Ecto neural progenitor cell (in vitro differentiated cells): ENCODE measurements around the gene RHOB.

Source experiments
- DNase-seq: peaks from one replicate; pipeline ENCODE4 v3.0.0-alpha.2; 2018; ENCODE audit warnings: low spot score

Gene RHOB

DNA sequence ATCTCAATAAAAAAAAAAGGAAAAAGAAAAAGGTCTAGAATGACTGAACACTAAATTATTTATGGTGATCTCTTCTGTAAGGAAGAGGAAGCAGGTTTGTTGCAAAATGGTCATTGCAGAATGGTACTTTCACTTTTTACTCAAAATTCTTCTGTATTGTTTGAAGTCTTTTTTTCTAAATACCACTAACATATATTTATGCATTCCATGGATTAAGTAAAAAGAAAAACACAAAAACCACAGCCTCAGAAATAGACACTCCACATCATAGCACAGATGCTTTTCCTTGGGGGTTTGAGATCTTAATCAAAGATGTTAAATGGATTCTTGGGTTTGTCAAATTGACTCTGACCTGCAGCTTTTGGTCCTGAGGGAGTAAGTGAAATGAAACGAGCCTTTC lies 47.4 kb downstream of the RHOB start:
- DNase-seq = no peak

DNA sequence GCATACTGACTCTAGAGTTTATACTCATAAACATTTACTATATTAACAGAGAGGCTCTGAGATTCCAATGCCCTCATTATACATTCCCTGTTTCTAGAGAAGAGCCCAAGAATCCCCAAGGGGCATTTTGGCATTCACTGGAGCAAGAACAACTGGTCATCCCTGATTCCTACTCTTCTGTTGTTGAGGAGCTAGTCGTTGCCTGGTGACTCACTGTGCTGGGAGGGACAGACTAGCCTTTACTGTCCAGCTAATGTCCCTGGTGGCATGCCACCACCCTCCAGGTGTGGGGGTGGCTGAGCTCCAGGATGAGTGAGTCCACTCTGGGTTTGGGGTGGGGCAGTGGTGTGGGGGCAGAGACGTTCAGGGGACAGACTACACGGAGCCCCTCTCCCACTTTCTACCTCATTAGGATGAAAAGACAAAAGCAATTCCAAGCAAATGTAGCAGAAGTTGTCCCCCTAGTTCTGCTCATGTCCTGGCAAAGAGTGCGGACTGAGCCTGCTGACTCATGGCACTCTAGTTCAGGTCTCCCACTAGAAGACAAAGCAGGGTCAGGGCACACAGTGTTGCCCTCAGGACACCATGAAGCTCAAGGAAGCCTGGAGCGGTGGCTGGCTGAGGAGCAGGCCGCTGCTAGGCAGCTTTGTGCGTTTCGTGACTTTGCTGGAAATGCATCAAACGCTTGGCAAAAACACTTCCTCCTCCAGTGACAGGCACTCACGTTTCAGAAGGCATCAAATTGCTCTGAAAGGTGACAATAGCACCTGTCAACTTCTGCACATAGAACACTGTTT lies 49.4 kb downstream of the RHOB start:
- DNase-seq = no peak

DNA sequence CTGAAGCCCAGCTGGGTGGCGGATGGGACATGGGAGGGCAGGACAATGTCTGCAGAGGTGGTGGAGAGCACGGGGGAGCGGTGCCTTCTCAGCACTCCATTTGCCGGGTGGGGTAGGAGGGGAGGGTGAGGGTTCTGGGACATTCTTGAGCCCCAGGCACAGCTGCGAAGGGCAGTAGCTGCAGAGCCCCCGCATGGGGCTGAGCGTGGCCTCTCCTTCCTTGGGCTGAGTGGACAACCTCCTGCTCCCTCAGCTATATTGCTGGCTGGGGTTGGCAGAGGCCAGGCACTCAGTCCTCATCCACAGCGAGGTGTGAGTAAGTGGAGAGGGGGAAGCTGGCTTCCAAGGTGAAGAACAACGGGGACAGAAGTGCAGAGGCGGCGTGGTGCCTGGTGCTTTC lies 50.1 kb downstream of the RHOB start:
- DNase-seq = no peak
